LHCN-M2 (cell line): Measurements from ENCODE around the gene CLIC1. TPM values are rescaled to one million over a fixed set of nuclear protein-coding genes. Genes with fewer than 3 reads are reported as not detected.
A peak's percentile ranks its signal among the peaks of the same experiment; 100 is the strongest.

Source experiments
- DNase-seq: peaks from one replicate; pipeline ENCODE4 v3.0.0-alpha.2; 2012; ENCODE audit warnings: low read depth
- polyA plus RNA-seq: library from polyadenylated mRNA; unstranded; fragments of >200 nt; gene quantifications from one replicate; pipeline ENCODE4 v1.2.1, GENCODE V29; 2012; ENCODE audit warnings: missing spikeins
- total RNA-seq: library from RNA; depleted of rRNA; stranded (reverse); fragments of >200 nt; gene quantifications from 2 replicates; pipeline ENCODE4 v1.2.3, GENCODE V29; 2014; rRNA removed

Gene CLIC1
- total RNA-seq, result 771 and 894 TPM in 2 replicates
- 933 TPM for polyA plus RNA-seq

GRCh38 chr6:31736021-31736767 is at the start of gene CLIC1:
TSS of gene CLIC1 (minus strand) at chr6:31736530. CDS start at chr6:31736300, 230 bp downstream.
- peak; percentile 87 for DNase-seq

DNA sequence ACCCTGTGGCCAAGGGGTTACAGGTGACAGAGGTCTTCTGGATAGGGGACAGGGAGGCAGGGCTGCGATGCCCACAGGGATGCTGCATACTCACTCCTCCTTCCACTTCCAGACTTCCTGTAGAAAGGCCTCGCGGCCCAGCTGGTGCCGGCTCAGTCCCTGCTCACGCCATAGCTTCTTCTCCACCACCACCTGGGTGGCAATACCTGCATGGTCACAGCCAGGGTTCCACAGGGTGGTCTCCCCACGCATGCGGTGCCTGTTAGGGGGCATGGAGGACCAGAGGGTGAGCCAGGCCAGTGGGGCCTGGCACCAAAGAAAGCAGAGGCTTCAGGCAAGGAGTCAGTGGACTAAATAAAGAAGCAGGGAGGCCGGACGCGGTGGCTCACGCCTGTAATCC is 49.1 kb upstream of the CLIC1 start:
- DNase-seq, result no peak

- no peak for DNase-seq
Observed at GRCh38 chr6:31784098-31784925, 48.0 kb upstream of the CLIC1 start.

GRCh38 chr6:31782126-31782855 is 46.0 kb upstream of the CLIC1 start:
- DNase-seq, result no peak

DNA sequence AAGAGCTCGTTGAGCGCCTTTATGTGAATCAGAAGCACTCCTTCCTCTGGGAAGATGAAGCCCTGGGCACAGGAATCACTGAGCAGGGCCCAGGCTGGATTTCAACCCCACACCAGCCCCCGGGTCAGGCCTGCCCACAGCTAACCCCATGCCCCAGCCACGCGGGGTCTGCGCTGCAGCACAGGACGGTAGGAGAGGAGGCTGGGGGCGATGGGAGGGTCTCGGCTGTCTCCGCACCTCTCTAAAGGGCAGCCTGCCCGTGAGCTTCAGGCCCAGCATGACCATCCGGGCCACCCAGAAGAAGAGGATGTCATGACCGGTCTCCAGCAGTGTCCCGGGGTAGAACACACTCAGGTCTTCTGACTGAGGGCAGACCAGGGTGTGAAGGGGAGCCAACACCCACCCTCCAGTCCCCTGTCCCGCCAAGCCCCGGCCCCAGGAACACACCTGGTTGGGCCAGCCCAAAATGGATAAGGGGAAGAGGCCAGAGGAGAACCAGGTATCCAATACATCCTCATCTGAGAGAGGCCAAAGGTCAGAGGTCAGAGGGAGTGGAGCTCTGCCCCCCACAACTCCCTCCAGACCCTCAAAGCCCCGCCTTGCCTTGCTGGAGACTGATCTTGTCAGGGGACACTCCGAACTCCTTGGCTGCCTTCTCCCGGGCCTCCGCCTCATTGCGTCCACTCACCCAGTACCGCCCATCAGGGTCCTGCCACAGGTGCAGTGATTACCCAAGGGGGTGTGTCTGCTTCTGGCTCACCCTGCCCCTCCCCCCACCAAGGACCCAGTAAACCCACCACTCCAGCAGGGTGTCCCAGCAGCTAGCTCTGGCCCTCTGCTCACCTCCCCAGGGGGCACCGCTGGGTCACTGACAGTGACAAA is 45.2 kb upstream of the CLIC1 start:
- DNase-seq, result no peak

- no peak for DNase-seq
Observed at GRCh38 chr6:31780507-31781243, 44.3 kb upstream of the CLIC1 start.

DNA sequence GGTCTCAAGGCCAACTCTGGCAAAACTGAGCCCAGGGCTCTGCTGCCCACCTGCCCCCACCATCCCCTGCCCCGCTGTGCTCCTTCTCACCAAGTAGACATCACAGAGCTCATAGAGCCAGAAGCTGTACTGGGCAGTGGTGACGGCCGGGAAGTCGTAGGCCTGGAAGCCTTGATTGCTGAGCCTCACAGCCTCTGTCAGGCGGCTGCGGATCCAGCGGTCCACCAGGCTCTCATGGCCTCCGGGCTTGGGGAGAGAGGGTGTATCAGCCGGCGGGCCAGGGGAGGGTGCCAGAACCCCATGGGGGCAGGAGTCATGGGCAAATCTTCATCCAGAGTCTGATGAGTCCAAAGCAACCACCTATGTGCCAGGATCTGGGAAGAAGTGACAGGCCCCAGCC is 43.6 kb upstream of the CLIC1 start:
- no peak for DNase-seq

- no peak for DNase-seq
Observed at GRCh38 chr6:31778999-31779885, 42.9 kb upstream of the CLIC1 start.

DNA sequence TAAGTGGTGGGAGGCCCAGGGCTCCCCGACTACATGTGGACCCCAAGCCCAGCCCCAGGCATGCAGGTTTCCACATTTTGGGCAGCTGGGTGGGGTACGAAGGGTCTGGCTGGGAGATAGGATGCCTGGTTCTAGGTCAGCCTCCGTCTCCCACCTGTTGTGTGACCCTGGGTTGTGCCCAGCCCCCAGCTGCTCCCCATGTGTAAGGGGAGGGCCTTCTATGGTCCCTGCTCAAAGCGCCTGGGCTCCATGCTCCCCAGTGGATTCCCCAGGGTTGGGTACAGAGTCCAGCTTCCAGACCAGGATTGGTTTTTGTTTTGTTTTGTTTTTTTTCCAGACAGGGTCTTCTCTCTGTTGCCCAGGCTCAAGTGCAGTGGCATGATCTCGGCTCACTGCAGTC is 41.9 kb upstream of the CLIC1 start:
- DNase-seq, result no peak

DNA sequence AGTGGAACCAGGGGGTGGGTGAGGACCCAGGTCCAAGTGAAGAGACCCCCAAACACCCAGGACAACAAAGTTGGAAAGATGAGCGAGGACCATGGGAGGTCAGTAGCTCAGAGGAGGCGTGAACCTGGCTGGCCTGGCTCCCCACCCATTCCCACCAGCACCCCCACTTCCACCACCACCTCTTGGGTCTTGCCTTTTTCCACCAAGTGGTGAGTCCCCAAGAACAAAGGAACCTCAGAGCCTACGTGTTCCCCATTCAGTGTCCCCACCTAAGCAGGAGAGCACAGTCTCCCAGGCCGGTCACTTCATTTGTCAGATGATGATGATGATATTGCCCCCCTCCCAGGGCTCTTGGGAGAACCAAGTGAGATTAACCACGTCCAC is 41.3 kb upstream of the CLIC1 start:
- DNase-seq, result no peak

DNA sequence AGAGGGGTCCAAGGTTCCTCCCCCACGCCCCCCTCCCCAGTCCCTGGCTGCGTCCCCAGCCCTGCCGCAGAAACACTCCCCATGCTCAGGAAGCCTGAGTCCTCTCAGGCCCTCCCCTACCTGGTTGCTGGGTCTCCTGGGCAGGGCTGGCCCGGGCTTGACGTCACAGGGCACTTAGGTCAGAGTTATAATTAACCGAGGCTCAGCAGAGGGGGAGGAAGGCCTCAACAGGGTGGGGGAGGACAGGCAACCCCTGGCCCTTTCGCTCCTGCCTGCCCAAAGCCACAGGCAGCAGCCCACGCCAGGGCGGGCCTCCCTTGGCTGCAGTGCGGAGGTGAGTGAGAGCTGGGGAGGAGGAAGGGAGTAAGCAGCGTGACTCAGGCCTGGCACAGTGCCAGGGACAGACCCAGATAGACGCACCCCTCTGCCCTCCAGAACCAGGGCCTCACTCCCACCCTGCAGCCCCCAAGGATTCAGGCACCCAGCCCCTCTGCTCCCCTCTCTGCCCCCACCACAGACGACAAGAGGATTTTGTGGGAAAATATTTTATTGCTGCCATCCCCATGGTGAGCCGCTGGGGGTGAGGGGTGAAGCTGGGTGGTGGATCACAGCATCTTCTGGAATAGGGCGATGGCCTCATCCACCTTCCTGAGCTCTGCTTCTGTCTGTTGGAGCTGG is 40.8 kb upstream of the CLIC1 start, which contains the start of gene VWA7:
TSS of gene VWA7 (minus strand) at position 340 of the 678 bp plus-strand sequence. CDS start 549 bp downstream, outside the sequence.
- peak; percentile 65 for DNase-seq

DNA sequence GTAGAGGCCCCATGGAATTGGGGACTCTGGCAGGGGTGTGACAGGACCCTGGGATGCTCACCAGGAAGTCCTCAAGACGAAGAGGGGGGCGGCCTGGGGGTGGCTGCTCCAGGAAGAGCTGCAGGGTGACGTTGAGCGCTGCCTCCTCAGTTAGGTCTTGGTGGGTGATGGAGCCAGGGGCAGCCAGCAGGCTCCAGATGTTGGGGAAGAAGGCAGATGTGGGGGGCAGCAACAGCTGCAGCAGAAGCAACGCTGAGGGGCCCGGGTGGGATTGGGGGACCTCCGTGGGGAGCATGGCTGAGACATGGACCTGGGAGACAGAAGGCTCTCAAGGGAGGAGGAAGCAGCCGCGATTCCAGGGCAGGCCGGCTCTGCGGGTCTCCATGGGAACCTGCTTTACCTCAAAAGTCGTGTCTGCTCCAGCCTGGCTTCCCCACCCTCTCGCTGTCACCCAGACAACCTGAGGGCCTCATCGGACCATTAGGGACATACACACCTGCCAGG is 40.2 kb upstream of the CLIC1 start:
- no peak for DNase-seq

GRCh38 chr6:31775633-31776484 is 39.5 kb upstream of the CLIC1 start:
- DNase-seq, result no peak

DNA sequence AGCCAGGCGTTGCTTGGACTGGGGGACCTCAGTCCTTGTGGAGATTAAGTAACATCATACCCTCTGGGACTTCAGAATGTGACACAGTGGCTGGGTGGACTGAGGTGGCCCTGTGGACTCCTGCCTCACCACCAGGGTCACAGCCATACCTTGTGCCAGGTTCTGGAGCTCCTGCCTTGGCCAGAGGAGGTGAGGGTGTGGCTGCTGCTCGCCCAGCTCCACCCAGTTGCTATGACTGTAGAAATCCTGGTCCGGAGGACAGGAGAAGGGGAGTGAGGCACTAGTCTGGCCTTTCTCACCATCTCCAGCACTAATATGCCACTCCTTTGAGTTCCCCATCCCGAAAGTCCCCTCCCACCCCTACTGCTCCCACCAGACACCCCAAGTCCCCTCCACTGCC is 38.9 kb upstream of the CLIC1 start:
- DNase-seq, result no peak

GRCh38 chr6:31771992-31772358 is 35.6 kb upstream of the CLIC1 start:
- peak; percentile 34 for DNase-seq

DNA sequence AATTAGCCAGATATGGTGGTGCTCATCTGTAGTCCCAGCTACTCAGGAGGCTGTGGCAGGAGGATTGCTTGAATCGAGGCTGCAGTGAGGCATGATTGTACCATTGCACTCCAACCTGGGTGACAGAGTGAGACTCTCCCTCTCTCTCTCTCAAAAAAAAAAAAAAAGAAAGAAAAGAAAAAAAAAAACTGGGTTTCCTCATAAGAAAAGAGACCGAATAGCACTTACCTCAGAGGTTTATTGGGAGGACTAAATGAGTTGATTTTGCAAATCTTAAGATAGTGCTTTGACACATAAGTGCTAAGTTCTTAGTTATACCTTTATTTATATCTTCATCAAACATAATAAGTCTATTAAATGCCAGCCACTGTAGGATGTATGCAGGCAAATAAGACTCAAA is 34.5 kb upstream of the CLIC1 start:
- no peak for DNase-seq

- DNase-seq, result peak; percentile 43
Observed at GRCh38 chr6:31769684-31770371, 33.5 kb upstream of the CLIC1 start.
